ENCODE measurements around the gene ZNF609.

Gene ZNF609, protein sequence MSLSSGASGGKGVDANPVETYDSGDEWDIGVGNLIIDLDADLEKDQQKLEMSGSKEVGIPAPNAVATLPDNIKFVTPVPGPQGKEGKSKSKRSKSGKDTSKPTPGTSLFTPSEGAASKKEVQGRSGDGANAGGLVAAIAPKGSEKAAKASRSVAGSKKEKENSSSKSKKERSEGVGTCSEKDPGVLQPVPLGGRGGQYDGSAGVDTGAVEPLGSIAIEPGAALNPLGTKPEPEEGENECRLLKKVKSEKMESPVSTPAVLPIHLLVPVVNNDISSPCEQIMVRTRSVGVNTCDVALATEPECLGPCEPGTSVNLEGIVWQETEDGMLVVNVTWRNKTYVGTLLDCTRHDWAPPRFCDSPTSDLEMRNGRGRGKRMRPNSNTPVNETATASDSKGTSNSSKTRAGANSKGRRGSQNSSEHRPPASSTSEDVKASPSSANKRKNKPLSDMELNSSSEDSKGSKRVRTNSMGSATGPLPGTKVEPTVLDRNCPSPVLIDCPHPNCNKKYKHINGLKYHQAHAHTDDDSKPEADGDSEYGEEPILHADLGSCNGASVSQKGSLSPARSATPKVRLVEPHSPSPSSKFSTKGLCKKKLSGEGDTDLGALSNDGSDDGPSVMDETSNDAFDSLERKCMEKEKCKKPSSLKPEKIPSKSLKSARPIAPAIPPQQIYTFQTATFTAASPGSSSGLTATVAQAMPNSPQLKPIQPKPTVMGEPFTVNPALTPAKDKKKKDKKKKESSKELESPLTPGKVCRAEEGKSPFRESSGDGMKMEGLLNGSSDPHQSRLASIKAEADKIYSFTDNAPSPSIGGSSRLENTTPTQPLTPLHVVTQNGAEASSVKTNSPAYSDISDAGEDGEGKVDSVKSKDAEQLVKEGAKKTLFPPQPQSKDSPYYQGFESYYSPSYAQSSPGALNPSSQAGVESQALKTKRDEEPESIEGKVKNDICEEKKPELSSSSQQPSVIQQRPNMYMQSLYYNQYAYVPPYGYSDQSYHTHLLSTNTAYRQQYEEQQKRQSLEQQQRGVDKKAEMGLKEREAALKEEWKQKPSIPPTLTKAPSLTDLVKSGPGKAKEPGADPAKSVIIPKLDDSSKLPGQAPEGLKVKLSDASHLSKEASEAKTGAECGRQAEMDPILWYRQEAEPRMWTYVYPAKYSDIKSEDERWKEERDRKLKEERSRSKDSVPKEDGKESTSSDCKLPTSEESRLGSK (N-terminal part only)

DNA sequence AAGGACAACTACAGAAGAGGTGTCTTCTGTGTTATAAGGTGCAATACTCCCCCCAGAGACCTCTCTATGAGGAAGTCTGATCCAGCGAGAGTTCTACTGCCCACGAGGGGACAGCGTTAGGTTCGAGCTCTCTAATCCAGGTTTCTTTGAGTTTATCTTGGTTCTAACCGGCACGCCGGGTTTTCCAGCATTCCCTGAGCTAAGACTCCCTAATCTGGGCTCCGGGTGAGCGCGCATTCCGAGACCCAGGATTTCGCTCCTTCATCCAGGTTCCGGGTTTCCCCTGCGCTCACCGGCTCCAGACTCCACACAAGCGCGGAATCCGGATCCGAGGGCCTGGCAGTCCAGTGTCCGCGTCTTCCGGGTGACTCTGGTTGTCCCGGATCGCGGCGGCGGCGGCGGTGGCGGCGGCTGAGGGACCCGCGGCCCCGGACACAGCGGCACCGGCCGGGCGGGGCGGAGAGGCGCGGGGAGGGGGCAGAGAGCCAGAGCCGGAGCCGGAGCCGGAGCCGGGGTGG lies at the start of gene ZNF609:
Gene ZNF609 (plus strand): TSS at position 373 of the 518 bp plus-strand sequence. CDS start 38,842 bp downstream, outside the sequence.
- Histone ChIP-seq H3K9me3 (ENCODE audit: insufficient read depth, low read length) (no peaks in the 10 kb centered on the region), H4K20me1 (ENCODE audit: insufficient read depth, low read length) (peaks cover 24% of the 10 kb centered on the region), H3K36me3 (replicated peaks; ENCODE audit: low read depth, low read length) (peaks cover 9% of the 10 kb centered on the region), H3K9ac (ENCODE audit: low read length) (peak within 1 kb of the TSS; percentile 76), H3K4me2 (ENCODE audit: low read length) (peak within 1 kb of the TSS; percentile 86), H3K27me3 (ENCODE audit: low read depth, low read length) (no peaks in the 10 kb centered on the region), H3K4me3 (ENCODE audit: low read length) (peak within 1 kb of the TSS; percentile 84), H3K27ac (ENCODE audit: low read length) (peak within 1 kb of the TSS; percentile 45), H3K79me2 (ENCODE audit: low read length) (peaks cover 42% of the 10 kb centered on the region), H3K4me1 (ENCODE audit: low read length) (peaks cover 47% of the 10 kb centered on the region), H2AFZ (ENCODE audit: low read depth, low read length) (peak within 1 kb of the TSS; percentile 96)
- no peak for TF ChIP-seq EZH2phosphoT487 (IDR thresholded peaks at IDR 0.05; ENCODE audit: low read depth)
- peak; percentile 36 for TF ChIP-seq CTCF (IDR thresholded peaks at IDR 0.05; ENCODE audit: low read depth, low read length)

- no peak for TF ChIP-seq EZH2phosphoT487 (IDR thresholded peaks at IDR 0.05; ENCODE audit: low read depth)
- TF ChIP-seq CTCF (IDR thresholded peaks at IDR 0.05; ENCODE audit: low read depth, low read length) = no peak
- Histone ChIP-seq H3K27ac (ENCODE audit: low read length) (no peak overlapping the region), H2AFZ (ENCODE audit: low read depth, low read length) (no peak overlapping the region), H3K9ac (ENCODE audit: low read length) (no peak overlapping the region), H3K9me3 (ENCODE audit: insufficient read depth, low read length) (no peaks in the 10 kb centered on the region), H3K4me1 (ENCODE audit: low read length) (no peaks in the 10 kb centered on the region), H3K79me2 (ENCODE audit: low read length) (no peaks in the 10 kb centered on the region), H3K27me3 (ENCODE audit: low read depth, low read length) (no peaks in the 10 kb centered on the region), H3K36me3 (replicated peaks; ENCODE audit: low read depth, low read length) (peaks cover 14% of the 10 kb centered on the region), H3K4me3 (ENCODE audit: low read length) (no peak overlapping the region), H3K4me2 (ENCODE audit: low read length) (no peak overlapping the region), H4K20me1 (ENCODE audit: insufficient read depth, low read length) (no peaks in the 10 kb centered on the region)
Measured at GRCh38 chr15:64412216-64412615, 48.2 kb upstream of the ZNF609 start.

GRCh38 chr15:64422697-64423096 lies 37.7 kb upstream of the ZNF609 start:
- peaks cover 22% of the 10 kb centered on the region for H3K36me3 ChIP-seq (replicated peaks; ENCODE audit: low read depth, low read length)
- H3K27ac ChIP-seq (ENCODE audit: low read length) = no peak overlapping the region
- H3K9ac ChIP-seq (ENCODE audit: low read length) = no peak overlapping the region
- no peak overlapping the region for H3K4me3 ChIP-seq (ENCODE audit: low read length)
- H3K79me2 ChIP-seq (ENCODE audit: low read length) = no peaks in the 10 kb centered on the region
- H3K4me2 ChIP-seq (ENCODE audit: low read length) = no peak overlapping the region
- no peaks in the 10 kb centered on the region for H3K27me3 ChIP-seq (ENCODE audit: low read depth, low read length)
- no peaks in the 10 kb centered on the region for H4K20me1 ChIP-seq (ENCODE audit: insufficient read depth, low read length)
- H3K9me3 ChIP-seq (ENCODE audit: insufficient read depth, low read length) = no peaks in the 10 kb centered on the region
- no peak for TF ChIP-seq CTCF (IDR thresholded peaks at IDR 0.05; ENCODE audit: low read depth, low read length)
- TF ChIP-seq EZH2phosphoT487 (IDR thresholded peaks at IDR 0.05; ENCODE audit: low read depth) = no peak
- peaks cover 20% of the 10 kb centered on the region for H3K4me1 ChIP-seq (ENCODE audit: low read length)
- H2AFZ ChIP-seq (ENCODE audit: low read depth, low read length) = no peak overlapping the region
